ENCODE data around the gene CTBP1. TPM values are rescaled to one million over a fixed set of nuclear protein-coding genes. Genes with fewer than 3 reads are reported as not detected.

Gene CTBP1
- total and polyA plus RNA-seq, 4 donors, result 121 to 204 (median 138) TPM

DNA sequence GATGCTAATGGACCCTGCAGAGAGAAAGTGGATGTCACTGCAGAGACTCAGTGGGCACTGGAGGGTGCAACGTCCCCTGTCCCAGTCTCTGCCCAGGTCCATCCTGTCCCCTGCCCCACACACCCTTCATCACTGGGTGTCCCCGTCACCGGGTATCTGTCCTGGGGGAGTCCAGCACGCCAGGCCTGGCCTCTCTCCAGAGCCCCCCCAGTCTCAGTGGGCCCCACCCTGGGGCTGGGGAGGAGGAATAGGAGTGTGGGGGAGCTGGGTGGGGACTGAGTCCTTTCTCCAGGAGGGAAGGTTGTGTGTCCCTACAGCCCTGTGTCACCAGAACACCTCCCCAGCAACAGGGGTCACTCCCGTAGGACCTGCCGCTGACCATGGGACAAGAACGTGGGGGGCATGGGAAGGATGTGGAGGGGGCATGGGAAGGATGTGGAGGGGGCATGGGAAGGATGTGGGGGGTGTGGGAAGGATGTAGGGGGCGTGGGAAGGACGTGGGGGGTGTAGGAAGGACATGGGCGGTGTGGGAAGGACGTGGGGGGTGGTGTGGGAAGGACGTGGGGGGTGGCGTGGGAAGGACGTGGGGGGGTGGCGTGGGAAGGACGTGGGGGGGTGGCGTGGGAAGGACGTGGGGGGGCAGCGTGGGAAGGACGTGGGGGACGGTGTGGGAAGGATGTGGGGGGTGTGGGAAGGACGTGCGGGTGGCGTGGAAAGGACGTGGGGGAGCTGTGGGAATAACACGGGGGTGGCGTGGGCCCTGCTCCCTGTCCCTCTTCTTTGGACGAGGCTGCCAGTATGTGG, 55.5 kb downstream of the CTBP1 start:
- H3K9ac ChIP-seq (ENCODE audit: insufficient read depth in 1 of 2, low read length in 2 of 2), result peak overlapping the region in 1 of 2 donors; percentile 40
- no peak for ATAC-seq (ENCODE audit: insufficient read depth, low FRiP score)
- TF ChIP-seq, protein P1, sequence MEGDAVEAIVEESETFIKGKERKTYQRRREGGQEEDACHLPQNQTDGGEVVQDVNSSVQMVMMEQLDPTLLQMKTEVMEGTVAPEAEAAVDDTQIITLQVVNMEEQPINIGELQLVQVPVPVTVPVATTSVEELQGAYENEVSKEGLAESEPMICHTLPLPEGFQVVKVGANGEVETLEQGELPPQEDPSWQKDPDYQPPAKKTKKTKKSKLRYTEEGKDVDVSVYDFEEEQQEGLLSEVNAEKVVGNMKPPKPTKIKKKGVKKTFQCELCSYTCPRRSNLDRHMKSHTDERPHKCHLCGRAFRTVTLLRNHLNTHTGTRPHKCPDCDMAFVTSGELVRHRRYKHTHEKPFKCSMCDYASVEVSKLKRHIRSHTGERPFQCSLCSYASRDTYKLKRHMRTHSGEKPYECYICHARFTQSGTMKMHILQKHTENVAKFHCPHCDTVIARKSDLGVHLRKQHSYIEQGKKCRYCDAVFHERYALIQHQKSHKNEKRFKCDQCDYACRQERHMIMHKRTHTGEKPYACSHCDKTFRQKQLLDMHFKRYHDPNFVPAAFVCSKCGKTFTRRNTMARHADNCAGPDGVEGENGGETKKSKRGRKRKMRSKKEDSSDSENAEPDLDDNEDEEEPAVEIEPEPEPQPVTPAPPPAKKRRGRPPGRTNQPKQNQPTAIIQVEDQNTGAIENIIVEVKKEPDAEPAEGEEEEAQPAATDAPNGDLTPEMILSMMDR (IDR thresholded peaks at IDR 0.05; ENCODE audit: control extremely low read depth, extremely low read depth), result no peak

DNA sequence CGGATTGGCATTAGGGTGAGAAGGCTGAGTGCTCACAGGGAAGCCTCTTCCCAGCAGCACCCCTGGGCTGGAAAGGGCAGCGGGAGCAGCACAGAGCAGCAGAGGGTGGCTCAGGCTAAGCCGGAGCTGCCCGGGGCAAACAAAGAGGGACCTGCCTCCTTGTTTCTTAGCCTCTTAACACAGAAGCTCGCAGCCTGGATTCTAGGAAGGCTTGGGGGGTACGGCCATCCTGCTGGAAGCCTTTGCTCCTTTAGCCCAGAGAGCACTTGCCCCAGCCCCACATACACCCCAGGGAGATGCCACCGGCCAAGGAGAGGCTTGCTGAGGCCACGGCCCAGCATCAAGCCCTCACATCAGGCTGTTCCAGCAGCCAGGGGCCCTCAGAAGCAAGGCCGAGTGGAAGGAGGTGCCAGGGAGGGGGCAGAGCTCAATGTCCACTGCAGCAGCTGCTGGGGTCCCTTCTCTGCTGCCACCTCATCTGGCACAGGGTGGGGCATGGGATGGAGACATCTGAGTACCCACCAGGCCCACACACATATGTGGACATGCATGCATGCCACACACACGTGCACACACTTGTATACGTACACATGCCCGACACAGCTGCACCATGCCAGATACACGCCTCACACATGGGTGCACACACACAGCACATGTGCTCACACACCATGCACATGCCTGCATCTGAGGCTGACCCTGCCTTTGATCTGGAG, 56.3 kb downstream of the CTBP1 start:
- peak overlapping the region in 1 of 2 donors; percentile 56 for H3K9ac ChIP-seq (ENCODE audit: insufficient read depth in 1 of 2, low read length in 2 of 2)
- peak in 1 of 3 donors; percentile 21 for DNase-seq
- H3K4me1 ChIP-seq (ENCODE audit: control insufficient read depth in 5 of 5, insufficient read depth in 5 of 5, low read length in 5 of 5), result peaks cover 0 to 35% (median 19%) of the 10 kb centered on the region in 5 donors
- H3K36me3 ChIP-seq (ENCODE audit: control insufficient read depth in 4 of 4, insufficient read depth in 4 of 4, low read length in 4 of 4), result no peaks in the 10 kb centered on the region
- no peak overlapping the region for H3K4me3 ChIP-seq
- peak overlapping the region; percentile 66 to 83 for H3K27ac ChIP-seq (ENCODE audit: low read depth in 1 of 2, low read length in 1 of 2)
- H3K9me3 ChIP-seq (ENCODE audit: control insufficient read depth in 4 of 4, insufficient read depth in 3 of 4, low read length in 3 of 4), result no peaks in the 10 kb centered on the region
- TF ChIP-seq, protein P1 (IDR thresholded peaks at IDR 0.05; ENCODE audit: control extremely low read depth, extremely low read depth), result no peak
- WGBS, 2 donors, result 69 to 82% methylated on average over 13 of the region's 13 CpGs
- H3K27me3 ChIP-seq (ENCODE audit: control insufficient read depth in 3 of 3, insufficient read depth in 3 of 3, low read length in 2 of 3), result no peaks in the 10 kb centered on the region
- ATAC-seq (ENCODE audit: insufficient read depth, low FRiP score), result peak; percentile 16

More for the DNA sequence above, 55.5 kb downstream of the CTBP1 start:
- DNase-seq, result peak in 1 of 3 donors; percentile 12
- peak overlapping the region in 1 of 2 donors; percentile 83 for H3K27ac ChIP-seq (ENCODE audit: low read depth in 1 of 2, low read length in 1 of 2)
- H3K4me3 ChIP-seq, result no peak overlapping the region
- H3K4me1 ChIP-seq (ENCODE audit: control insufficient read depth in 5 of 5, insufficient read depth in 5 of 5, low read length in 5 of 5), result peaks cover 0 to 35% (median 19%) of the 10 kb centered on the region in 5 donors
- no peaks in the 10 kb centered on the region for H3K27me3 ChIP-seq (ENCODE audit: control insufficient read depth in 3 of 3, insufficient read depth in 3 of 3, low read length in 2 of 3)
- no peaks in the 10 kb centered on the region for H3K36me3 ChIP-seq (ENCODE audit: control insufficient read depth in 4 of 4, insufficient read depth in 4 of 4, low read length in 4 of 4)
- WGBS, 2 donors, result 52 to 58% methylated on average over 23 to 28 of the region's 28 CpGs
- H3K9me3 ChIP-seq (ENCODE audit: control insufficient read depth in 4 of 4, insufficient read depth in 3 of 4, low read length in 3 of 4), result no peaks in the 10 kb centered on the region

DNA sequence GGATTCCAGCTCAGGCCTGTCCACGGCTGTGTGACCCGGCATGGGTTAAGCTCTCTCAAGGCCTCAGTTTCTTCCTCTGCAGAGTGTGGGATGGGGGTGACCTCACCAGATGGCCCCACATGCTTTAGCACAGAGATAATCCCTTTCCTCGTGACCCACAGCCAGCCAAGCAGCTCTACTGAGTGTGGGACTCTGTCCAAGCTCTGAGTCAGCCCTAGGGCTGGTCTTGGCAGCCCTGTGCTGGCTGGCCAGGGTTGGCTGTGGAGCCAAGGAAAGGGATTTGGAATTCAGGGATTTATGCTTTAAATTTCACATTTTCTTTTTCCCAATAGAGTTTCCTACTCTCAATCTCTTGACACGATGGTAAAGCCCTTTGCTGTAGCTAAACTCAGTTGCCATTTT, 56.8 kb downstream of the CTBP1 start:
- 54 to 84% methylated on average over 4 of the region's 4 CpGs for WGBS, 2 donors
- H3K9ac ChIP-seq (ENCODE audit: insufficient read depth in 1 of 2, low read length in 2 of 2), result peak overlapping the region in 1 of 2 donors; percentile 56
- TF ChIP-seq, protein P1 (IDR thresholded peaks at IDR 0.05; ENCODE audit: control extremely low read depth, extremely low read depth), result no peak

More for the DNA sequence above, 56.8 kb downstream of the CTBP1 start:
- no peak overlapping the region for H3K4me3 ChIP-seq
- DNase-seq (peak; percentile 93 to 98 (median 96)), ATAC-seq (ENCODE audit: insufficient read depth, low FRiP score) (peak; percentile 82)
- no peaks in the 10 kb centered on the region for H3K27me3 ChIP-seq (ENCODE audit: control insufficient read depth in 3 of 3, insufficient read depth in 3 of 3, low read length in 2 of 3)
- H3K27ac ChIP-seq (ENCODE audit: low read depth in 1 of 2, low read length in 1 of 2), result peak overlapping the region; percentile 66 to 83
- no peaks in the 10 kb centered on the region for H3K9me3 ChIP-seq (ENCODE audit: control insufficient read depth in 4 of 4, insufficient read depth in 3 of 4, low read length in 3 of 4)
- no peaks in the 10 kb centered on the region for H3K36me3 ChIP-seq (ENCODE audit: control insufficient read depth in 4 of 4, insufficient read depth in 4 of 4, low read length in 4 of 4)
- H3K4me1 ChIP-seq (ENCODE audit: control insufficient read depth in 5 of 5, insufficient read depth in 5 of 5, low read length in 5 of 5), result peaks cover 0 to 35% (median 22%) of the 10 kb centered on the region in 5 donors
